PC-9 (cell line): ENCODE results near the gene MUC3A. TPM values are rescaled to one million over a fixed set of nuclear protein-coding genes. Genes with fewer than 3 reads are reported as not detected.
"Not testable (repeated sequence)": the region's sequence is repeated elsewhere in the genome, so short reads cannot be mapped to it uniquely, and the experiment has no call there.

Experiments used
- BruUV-seq: library from RNA; stranded (reverse); fragments of 400-500 nt; replicated peaks from 2 replicates; lab custom pipeline; 2021; lab: Mats Ljungman, UMichigan
- CTCF ChIA-PET: fragments of 300-600 bp; sonication (Branson Sonifier 250); formaldehyde crosslinking; loops from one replicate; lab custom pipeline; 2022; ENCODE audit warnings: antibody characterized with exemption; lab: Charles Lee
- POLR2A ChIA-PET: fragments of 300-600 bp; sonication (Branson Sonifier 250); formaldehyde crosslinking; loops from one replicate; lab custom pipeline; 2022; ENCODE audit warnings: antibody characterized with exemption; ENCODE audit not compliant: unreplicated experiment; lab: Charles Lee
- DNase-seq, 2 experiments: peaks; one replicate each; pipeline versions ENCODE4 v3.0.0 to v3.0.0-alpha.2; 2015 to 2022; ENCODE audit warnings: mixed read lengths in 1 of 2
- H2AFZ ChIP-seq: fragments of 200-600 bp; sonication (generic); 2 replicates; pipeline ENCODE4 v1.8.1; 2017; ENCODE audit warnings: antibody characterized with exemption
- H3F3A ChIP-seq: fragments of 200-600 bp; sonication (generic); 2 replicates; pipeline ENCODE4 v1.8.1; 2017; ENCODE audit warnings: antibody characterized with exemption, mild to moderate bottlenecking, low read depth; ENCODE audit not compliant: insufficient read depth
- H3K27ac ChIP-seq: fragments of 200-600 bp; sonication (generic); 2 replicates; pipeline ENCODE4 v1.6.1; 2016; ENCODE audit warnings: mixed run types
- H3K27me3 ChIP-seq: fragments of 200-600 bp; sonication (generic); 2 replicates; pipeline ENCODE4 v1.6.1; 2016; ENCODE audit warnings: low read depth, mixed run types; ENCODE audit not compliant: insufficient read depth
- H3K36me3 ChIP-seq: fragments of 200-600 bp; sonication (generic); 2 replicates; pipeline ENCODE4 v1.6.1; 2016; ENCODE audit warnings: low read depth, mixed run types
- H3K4me1 ChIP-seq: fragments of 200-600 bp; sonication (generic); replicated peaks from 2 replicates; pipeline ENCODE4 v1.6.1; 2016; ENCODE audit warnings: mixed run types; ENCODE audit not compliant: insufficient read depth
- H3K4me2 ChIP-seq: fragments of 200-600 bp; sonication (generic); 2 replicates; pipeline ENCODE4 v1.6.1; 2017; ENCODE audit warnings: mixed run types
- H3K4me3 ChIP-seq: fragments of 200-600 bp; sonication (generic); 2 replicates; pipeline ENCODE4 v1.6.1; 2016; ENCODE audit warnings: mixed run types
- H3K79me2 ChIP-seq: fragments of 200-600 bp; sonication (generic); 2 replicates; pipeline ENCODE4 v1.6.1; 2017; ENCODE audit warnings: low read depth, mixed run types
- H3K9me2 ChIP-seq: fragments of 200-600 bp; sonication (generic); 2 replicates; pipeline ENCODE4 v1.8.1; 2017; ENCODE audit warnings: mild to moderate bottlenecking; ENCODE audit not compliant: insufficient read depth
- H3K9me3 ChIP-seq: fragments of 200-600 bp; sonication (generic); 2 replicates; pipeline ENCODE4 v1.8.1; 2016; ENCODE audit warnings: low read depth; ENCODE audit not compliant: insufficient read depth
- H4K20me1 ChIP-seq: fragments of 200-600 bp; sonication (generic); 2 replicates; pipeline ENCODE4 v1.8.1; 2017; ENCODE audit not compliant: insufficient read depth
- CTCF ChIP-seq: fragments of 200-600 bp; sonication (generic); conservative IDR thresholded peaks from 2 replicates; pipeline ENCODE4 v1.6.1; 2017; ENCODE audit warnings: mixed run types, antibody characterized with exemption, mild to moderate bottlenecking, moderate library complexity
- EZH2 ChIP-seq: fragments of 200-600 bp; sonication (generic); IDR thresholded peaks from 2 replicates; pipeline ENCODE4 v1.8.0; 2017; ENCODE audit warnings: antibody characterized with exemption, low read depth
- intact Hi-C: fragments of 100-400 bp; cut with micrococcal nuclease; formaldehyde crosslinking; loops from one replicate; pipeline ENCODE4 v1.10.0; 2022; ENCODE audit not compliant: unreplicated experiment
- total RNA-seq: library from RNA; stranded (reverse); gene quantifications from 2 replicates; pipeline ENCODE4 v1.2.3, GENCODE V29; 2021

The MUC3A gene
- total RNA-seq, 1 experiment from 2014 or later = 0.90 TPM

GRCh38 chr7:100914208-100914878 lies 35.0 kb upstream of the MUC3A start:
- Histone ChIP-seq H3K79me2 (no peaks in the 10 kb centered on the region), H3K9me3 (no peaks in the 10 kb centered on the region), H3K4me3 (no peak overlapping the region), H4K20me1 (no peaks in the 10 kb centered on the region), H3K36me3 (no peaks in the 10 kb centered on the region), H3K27me3 (no peaks in the 10 kb centered on the region), H3F3A (no peaks in the 10 kb centered on the region), H3K4me1 (no peaks in the 10 kb centered on the region), H3K27ac (no peak overlapping the region), H2AFZ (no peak overlapping the region), H3K4me2 (no peak overlapping the region), H3K9me2 (no peaks in the 10 kb centered on the region)
- BruUV-seq = no TSS peak
- CTCF ChIA-PET = no interaction called here
- TF ChIP-seq EZH2 (no peak), CTCF (no peak)
- POLR2A ChIA-PET = no interaction called here
- intact Hi-C loops = no loop called here
- DNase-seq = no peak

GRCh38 chr7:100914879-100915447 lies 34.4 kb upstream of the MUC3A start:
- Histone ChIP-seq H3K79me2 (no peaks in the 10 kb centered on the region), H3K27me3 (no peaks in the 10 kb centered on the region), H3K27ac (no peak overlapping the region), H3F3A (no peaks in the 10 kb centered on the region), H3K4me1 (no peaks in the 10 kb centered on the region), H3K9me3 (no peaks in the 10 kb centered on the region), H3K9me2 (no peaks in the 10 kb centered on the region), H3K36me3 (no peaks in the 10 kb centered on the region), H4K20me1 (no peaks in the 10 kb centered on the region), H3K4me2 (no peak overlapping the region), H2AFZ (no peak overlapping the region), H3K4me3 (no peak overlapping the region)
- CTCF ChIA-PET = no interaction called here
- intact Hi-C loops = no loop called here
- no peak for DNase-seq
- BruUV-seq = no TSS peak
- no peak for TF ChIP-seq CTCF
- TF ChIP-seq EZH2 = no peak
- POLR2A ChIA-PET = no interaction called here

- intact Hi-C loops, BruUV-seq, H3K9me3 ChIP-seq, H3K9me2 ChIP-seq, H3K27ac ChIP-seq, H3K4me2 ChIP-seq, POLR2A ChIA-PET, H4K20me1 ChIP-seq, DNase-seq, H2AFZ ChIP-seq, H3F3A ChIP-seq, H3K27me3 ChIP-seq, H3K4me1 ChIP-seq, H3K4me3 ChIP-seq, CTCF ChIA-PET, H3K79me2 ChIP-seq, H3K36me3 ChIP-seq: not testable (repeated sequence)
Observed at GRCh38 chr7:100919335-100919734, 30.0 kb upstream of the MUC3A start.

GRCh38 chr7:100919779-100920437 lies 29.4 kb upstream of the MUC3A start:
- CTCF ChIA-PET = not testable (repeated sequence)

More at GRCh38 chr7:100919779-100920437, 29.4 kb upstream of the MUC3A start:
- BruUV-seq, H3K4me3 ChIP-seq, H3K27ac ChIP-seq, H3K9me3 ChIP-seq, H3K4me1 ChIP-seq, DNase-seq, H3K79me2 ChIP-seq, POLR2A ChIA-PET, H3K36me3 ChIP-seq, H3K4me2 ChIP-seq, H3K27me3 ChIP-seq, intact Hi-C loops, H2AFZ ChIP-seq, H4K20me1 ChIP-seq, H3K9me2 ChIP-seq, H3F3A ChIP-seq: not testable (repeated sequence)
